Articular chondrocyte of knee joint (primary cell): ENCODE measurements around the gene ZNF71. TPM values are rescaled to one million over a fixed set of nuclear protein-coding genes. Genes with fewer than 3 reads are reported as not detected.

ENCODE experiments used
- total RNA-seq: library from RNA; depleted of rRNA; stranded (reverse); fragments of >200 nt; gene quantifications from 2 replicates; pipeline ENCODE4 v1.2.3, GENCODE V29; 2012

Gene ZNF71
- 6.1 and 7.7 TPM in 2 replicates for total RNA-seq

GRCh38 chr19:56594783-56595547, at the start of gene ZNF71:
ZNF71 (plus strand) TSS chr19:56595302; CDS start chr19:56601559, 6,257 bp downstream.

GRCh38 chr19:56567274-56568120, 27.6 kb upstream of the ZNF71 start, which contains the start of gene ZNF470:
ZNF470 (plus strand) TSS chr19:56567468; CDS start chr19:56570312, 2,844 bp downstream.

GRCh38 chr19:56642711-56643459, 47.8 kb downstream of the ZNF71 start, which contains the start of gene SMIM17:
SMIM17 (plus strand) TSS chr19:56643159; CDS start chr19:56645668, 2,509 bp downstream.

GRCh38 chr19:56671613-56671994, 76.5 kb downstream of the ZNF71 start, which contains the start of gene ZNF835:
ZNF835 (minus strand) TSS chr19:56671757; CDS start chr19:56665198, 6,559 bp downstream.

Other genes starting within 250 kb of the ZNF71 start
- 2.3 and 3.7 TPM in 2 replicates for gene ZNF582, start 201.8 kb upstream of the ZNF71 start, total RNA-seq
- gene ZNF583, start 191.0 kb upstream of the ZNF71 start, total RNA-seq: 9.7 and 13.5 TPM in 2 replicates
- 4.8 and 7.2 TPM in 2 replicates for gene ZNF667, start 118.0 kb upstream of the ZNF71 start, total RNA-seq
- 3.9 and 5.3 TPM in 2 replicates for gene ZNF471, start 87.4 kb upstream of the ZNF71 start, total RNA-seq
- 9.7 and 10.1 TPM in 2 replicates for gene ZFP28, start 56.4 kb upstream of the ZNF71 start, total RNA-seq
- gene ZNF470, start 27.8 kb upstream of the ZNF71 start, total RNA-seq: 7.7 and 10.1 TPM in 2 replicates
- 0.26 TPM in 1 of 2 replicates, not detected in the other for gene SMIM17, start 47.9 kb downstream of the ZNF71 start, total RNA-seq
- gene ZNF835, start 76.5 kb downstream of the ZNF71 start, total RNA-seq: 0.39 and 1.7 TPM in 2 replicates
- 5.9 and 11.8 TPM in 2 replicates for gene PEG3, start 245.4 kb downstream of the ZNF71 start, total RNA-seq
- gene ZIM2, start 245.4 kb downstream of the ZNF71 start, total RNA-seq: 0.26 TPM in 1 of 2 replicates, not detected in the other